ENCODE measurements around the gene KMT2B.

Gene KMT2B

DNA sequence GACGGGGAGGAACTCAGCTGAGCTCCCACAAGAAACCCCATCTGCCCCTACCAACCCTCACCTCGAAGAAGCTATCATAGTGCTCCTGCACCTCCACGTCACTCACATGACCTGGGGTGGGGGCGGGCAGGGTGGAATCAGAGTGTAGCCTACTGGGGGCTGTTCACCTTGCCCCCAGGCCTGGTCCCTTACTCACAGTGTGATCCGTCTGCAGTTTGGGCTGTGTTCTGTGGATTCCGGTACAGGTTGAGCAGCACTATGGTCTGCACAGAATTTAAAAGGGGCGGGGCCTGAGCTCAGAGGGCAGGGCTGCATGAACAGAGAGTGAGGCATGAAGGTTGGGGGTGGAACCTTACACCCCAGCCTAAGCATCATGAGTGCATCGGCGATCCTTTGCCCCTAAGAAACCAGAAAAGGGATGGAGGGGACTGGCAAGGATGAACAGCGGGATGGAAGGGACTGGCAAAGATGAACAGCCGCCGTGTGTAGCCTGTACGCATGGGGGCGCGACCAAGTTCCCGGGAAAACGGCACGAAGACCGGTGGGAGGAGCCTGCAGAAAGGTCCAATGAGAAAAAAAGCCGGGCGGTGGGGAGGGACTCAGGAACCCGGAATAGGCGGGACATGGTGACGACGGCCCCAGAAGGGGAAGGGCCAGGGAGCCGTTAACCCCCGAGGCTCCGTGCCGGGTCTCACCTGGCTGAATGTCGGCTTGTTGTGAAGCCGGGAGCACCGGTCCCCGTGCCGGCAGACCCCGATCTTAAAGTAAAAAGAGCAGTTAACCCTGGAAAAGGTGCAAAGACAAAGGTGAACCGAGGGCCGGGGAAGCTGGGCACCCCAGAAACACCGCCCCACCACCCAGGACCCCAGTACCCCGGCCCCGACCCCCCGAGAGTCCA lies 26.9 kb downstream of the KMT2B start:
- peak; percentile 98 for DNase-seq

DNA sequence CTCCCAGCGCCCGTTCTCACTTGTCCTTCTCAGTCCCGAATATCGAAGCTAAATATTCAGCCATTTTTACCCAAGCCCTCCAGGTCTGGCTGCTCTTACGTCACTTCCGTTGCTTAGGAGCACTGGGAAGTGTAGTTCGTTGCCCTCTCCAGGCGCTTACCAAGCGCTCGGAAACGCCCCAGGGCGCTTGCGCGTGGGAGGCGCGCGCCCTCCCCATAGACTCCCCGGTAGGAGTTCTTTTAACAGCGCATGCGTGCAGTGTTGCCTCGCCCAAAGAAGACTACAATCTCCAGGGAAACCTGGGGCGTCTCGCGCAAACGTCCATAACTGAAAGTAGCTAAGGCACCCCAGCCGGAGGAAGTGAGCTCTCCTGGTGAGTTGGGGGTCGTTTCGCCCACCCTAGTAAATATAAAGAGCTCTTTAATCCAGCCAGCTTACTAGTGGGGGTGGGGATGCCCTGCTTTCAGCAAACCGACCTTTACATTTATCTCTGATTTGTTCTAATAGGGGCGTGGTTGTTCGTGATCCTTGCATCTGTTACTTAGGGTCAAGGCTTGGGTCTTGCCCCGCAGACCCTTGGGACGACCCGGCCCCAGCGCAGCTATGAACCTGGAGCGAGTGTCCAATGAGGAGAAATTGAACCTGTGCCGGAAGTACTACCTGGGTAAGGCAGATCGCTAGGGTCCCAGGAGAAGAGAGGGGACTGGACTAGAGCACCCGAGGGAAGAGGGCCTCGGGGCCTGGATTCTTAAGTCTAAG lies 27.7 kb downstream of the KMT2B start, which contains the start of the genes PSENEN and U2AF1L4:
PSENEN (plus strand) TSS at position 324 of the 759 bp plus-strand sequence; CDS start at position 604, 280 bp downstream.
U2AF1L4 (minus strand) TSS at position 91 of the 759 bp plus-strand sequence; CDS start at position 64, 27 bp downstream.
- peak; percentile 99 for DNase-seq

GRCh38 chr19:35746087-35746462 lies 28.3 kb downstream of the KMT2B start:
- DNase-seq: no peak

- DNase-seq: no peak
Observed at GRCh38 chr19:35746531-35746930, 28.7 kb downstream of the KMT2B start.

GRCh38 chr19:35748106-35749020 lies 30.6 kb downstream of the KMT2B start, which contains the start of gene LIN37:
TSS of gene LIN37 (plus strand) at chr19:35748576. CDS start at chr19:35748725, 149 bp downstream.
- peak; percentile 99 for DNase-seq

- no peak for DNase-seq
Observed at GRCh38 chr19:35750167-35750566, 32.4 kb downstream of the KMT2B start.

- no peak for DNase-seq
Observed at GRCh38 chr19:35751839-35752745, 34.3 kb downstream of the KMT2B start.

GRCh38 chr19:35752746-35753350 lies 35.0 kb downstream of the KMT2B start:
- DNase-seq: no peak

DNA sequence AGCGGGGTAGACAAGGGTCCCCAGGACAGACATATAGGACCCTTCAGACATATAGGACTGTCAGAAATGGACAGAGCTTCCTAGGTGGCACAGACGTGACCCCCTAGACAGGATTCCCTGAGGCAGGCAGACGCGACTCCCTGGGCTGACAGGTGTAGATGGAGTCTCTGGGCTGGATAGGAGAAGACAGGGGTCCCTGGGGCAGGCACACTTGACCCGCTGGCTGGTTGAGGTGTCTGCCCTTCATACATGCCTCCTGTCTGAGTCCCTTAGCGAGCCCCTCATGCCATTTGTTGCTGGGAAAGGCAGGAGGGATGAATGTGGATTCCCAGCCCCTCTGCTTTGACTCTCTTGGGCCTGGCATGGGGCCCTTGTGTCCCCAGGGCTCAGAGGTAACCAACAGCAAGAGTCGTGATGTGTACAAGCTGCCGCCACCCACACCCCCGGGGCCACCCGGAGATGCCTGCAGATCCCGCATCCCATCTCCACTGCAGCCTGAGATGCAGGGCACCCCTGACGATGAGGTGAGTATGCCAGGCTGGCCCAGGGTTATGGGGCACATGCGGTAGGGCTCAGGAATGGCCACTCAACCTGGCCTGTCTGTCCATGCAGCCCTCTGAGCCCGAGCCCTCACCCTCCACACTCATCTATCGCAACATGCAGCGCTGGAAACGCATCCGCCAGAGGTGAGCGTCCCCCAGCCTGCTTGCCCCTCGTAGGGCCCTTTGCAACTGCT lies 36.0 kb downstream of the KMT2B start:
- DNase-seq: no peak

DNA sequence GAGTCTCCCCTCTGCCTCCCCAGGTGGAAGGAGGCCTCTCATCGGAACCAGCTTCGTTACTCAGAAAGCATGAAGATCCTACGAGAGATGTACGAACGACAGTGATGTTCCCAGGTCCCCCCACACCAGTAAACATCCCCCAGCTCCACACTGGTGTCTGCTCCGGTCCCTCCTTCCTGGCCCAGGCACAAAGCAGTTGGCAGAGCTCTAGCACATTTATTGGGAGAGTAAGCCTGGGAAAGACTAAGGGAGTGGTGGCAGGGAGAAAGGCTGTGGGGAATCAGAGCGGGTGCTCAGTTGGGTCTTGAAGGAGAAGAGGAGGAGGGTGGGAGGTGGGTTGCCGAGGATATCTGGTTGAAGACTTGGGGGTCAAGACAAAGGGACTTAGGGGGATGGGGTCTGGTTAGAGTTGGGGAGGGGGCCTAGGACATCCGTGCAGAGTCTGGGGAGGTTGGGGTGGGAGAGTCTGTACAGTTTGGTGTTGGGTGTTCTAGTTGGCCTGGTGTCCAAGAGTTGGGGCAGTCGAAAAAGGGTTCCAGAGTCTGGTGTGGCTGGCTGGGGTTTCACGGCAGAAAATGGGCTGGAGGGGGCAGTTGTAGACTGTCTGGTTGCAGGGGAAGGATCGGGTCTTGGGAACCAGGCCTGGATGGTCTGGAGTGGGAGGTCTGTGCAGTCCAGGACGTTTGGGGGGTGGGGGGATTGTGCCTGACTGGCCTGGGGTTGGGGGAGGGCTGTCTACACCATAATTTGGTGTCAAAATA lies 36.7 kb downstream of the KMT2B start:
- DNase-seq: no peak

DNA sequence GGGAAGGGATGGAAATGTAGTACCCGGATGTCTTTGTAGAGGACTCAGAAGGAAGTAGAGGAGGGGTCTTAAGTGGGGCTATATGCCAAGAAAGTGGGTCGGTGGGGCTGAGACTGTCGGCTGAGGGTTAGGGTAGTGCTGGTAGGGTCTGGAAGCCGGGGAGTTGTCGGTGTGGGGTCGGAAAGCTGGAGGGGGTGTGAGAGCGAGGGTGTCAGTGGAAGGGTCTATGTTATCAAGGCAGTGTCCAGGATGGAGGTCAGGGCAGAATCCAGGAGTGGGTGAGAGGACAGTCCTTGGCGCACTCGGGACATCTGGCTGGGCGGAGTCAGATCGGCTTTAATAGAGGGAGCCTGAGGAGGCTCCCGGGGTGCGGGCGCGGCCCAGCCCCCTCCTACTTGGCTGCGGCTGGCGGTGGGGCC lies 37.3 kb downstream of the KMT2B start:
- DNase-seq: no peak

GRCh38 chr19:35755550-35756376 lies 38.0 kb downstream of the KMT2B start:
- peak; percentile 28 for DNase-seq

GRCh38 chr19:35756377-35757230 lies 38.8 kb downstream of the KMT2B start, which contains the start of gene HSPB6:
TSS of gene HSPB6 (minus strand) at chr19:35757029. CDS start at chr19:35757008, 21 bp downstream.
- DNase-seq: no peak

DNA sequence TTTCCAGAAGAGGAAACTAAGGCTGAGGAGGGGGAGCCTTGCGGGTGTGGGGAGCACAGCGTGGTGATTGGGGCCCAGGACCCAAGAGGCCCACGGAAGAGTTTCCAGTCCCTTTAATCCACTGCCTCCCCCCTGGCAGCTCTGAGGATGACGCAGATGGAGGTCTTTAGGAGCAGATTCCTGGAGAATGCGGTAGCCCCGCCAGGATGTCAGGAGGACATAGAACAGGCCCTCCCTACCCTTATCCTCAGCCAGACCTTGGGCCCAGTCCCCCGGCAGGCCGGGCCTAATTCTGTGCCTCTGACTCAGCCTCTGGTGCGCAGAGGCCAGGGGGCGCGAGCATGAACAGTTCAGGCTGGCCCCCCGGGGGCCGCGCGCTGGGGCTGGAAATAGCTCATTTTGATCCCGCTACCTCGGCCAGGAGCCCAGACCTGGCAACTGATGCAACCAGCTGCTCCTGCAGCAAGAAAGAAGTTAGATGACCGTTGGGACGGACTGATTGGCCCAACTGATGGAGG lies 39.5 kb downstream of the KMT2B start:
- DNase-seq: peak; percentile 78

GRCh38 chr19:35757749-35758608 lies 40.2 kb downstream of the KMT2B start, which contains the start of gene PROSER3:
TSS of gene PROSER3 (plus strand) at chr19:35758176. CDS start at chr19:35758216, 40 bp downstream.
- peak; percentile 100 for DNase-seq

GRCh38 chr19:35759697-35760096 lies 41.9 kb downstream of the KMT2B start:
- no peak for DNase-seq

All from NCI-H146 (cell line).